Endometrium (tissue), 2 donors: ENCODE results near the gene SEZ6L.

ENCODE experiments used
- FAIRE-seq: peaks from 2 replicates; lab custom pipeline; 2012; peaks lifted over from hg19 to GRCh38; lab: Jason Lieb, UNC
- donor health status: control.
- donor health status: control.

Gene SEZ6L

GRCh38 chr22:26429458-26430286 lies 260.4 kb downstream of the SEZ6L start:
- FAIRE-seq, result no peak

- FAIRE-seq, result no peak
Measured at GRCh38 chr22:26430600-26430999, 261.3 kb downstream of the SEZ6L start.

- FAIRE-seq, result peak; percentile 48
Measured at GRCh38 chr22:26431261-26431995, 262.2 kb downstream of the SEZ6L start.

- no peak for FAIRE-seq
Measured at GRCh38 chr22:26432619-26433311, 263.5 kb downstream of the SEZ6L start.
